DOHH2 (cell line): ENCODE results near the gene SCYGR2.

Experiments
- CTCF ChIP-seq: fragments of 200-600 bp; sonication (generic); IDR thresholded peaks from one replicate; pipeline ENCODE4 v1.5.1; 2014; ENCODE audit warnings: antibody characterized with exemption, mild to moderate bottlenecking, low read depth, low read length; ENCODE audit not compliant: poor library complexity, severe bottlenecking
- EZH2phosphoT487 ChIP-seq: fragments of 200-600 bp; sonication (generic); IDR thresholded peaks from 2 replicates; pipeline ENCODE4 v1.6.1; 2017; ENCODE audit warnings: borderline replicate concordance, mild to moderate bottlenecking, antibody characterized with exemption, low read length, moderate library complexity, mixed read lengths

GRCh38 chr2:227625420-227625819 is 26.7 kb downstream of the SCYGR2 start:
- no peak for TF ChIP-seq EZH2phosphoT487
- TF ChIP-seq CTCF, result no peak
